H1 (cell line): ENCODE results near the gene CXCR5. TPM values are rescaled to one million over a fixed set of nuclear protein-coding genes. Genes with fewer than 3 reads are reported as not detected.

Experiments used
- CTCF ChIA-PET: fragments of 300-600 bp; sonication (Branson Sonifier 250); formaldehyde crosslinking; loops from one replicate; lab custom pipeline; 2021; ENCODE audit not compliant: partially characterized antibody; lab: Charles Lee
- POLR2A ChIA-PET: fragments of 300-600 bp; sonication (Branson Sonifier 250); formaldehyde crosslinking; loops from one replicate; lab custom pipeline; 2021; ENCODE audit warnings: inconsistent platforms; ENCODE audit not compliant: partially characterized antibody; lab: Charles Lee
- DNase-seq, 2 experiments: peaks; one replicate each; pipeline versions ENCODE4 v3.0.0 to v3.0.0-alpha.2; 2010 to 2022; ENCODE audit warnings: low spot score in 2 of 2, low read depth in 1 of 2, mixed read lengths in 1 of 2
- FAIRE-seq: peaks from 2 replicates; lab custom pipeline; 2011; peaks lifted over from hg19 to GRCh38; lab: Jason Lieb, UNC
- H2AFZ ChIP-seq: 2 replicates; pipeline ENCODE4 v1.8.1; 2012; ENCODE audit warnings: low read length, inconsistent platforms
- H2AK5ac ChIP-seq: 2 replicates; pipeline ENCODE4 v1.6.1; 2013; ENCODE audit warnings: low read depth, low read length
- H2BK120ac ChIP-seq: replicated peaks from 2 replicates; pipeline ENCODE3; 2013; ENCODE audit warnings: low read depth, low read length, inconsistent platforms
- H2BK12ac ChIP-seq: 2 replicates; pipeline ENCODE4 v1.6.1; 2013; ENCODE audit warnings: low read depth, low read length
- H2BK15ac ChIP-seq: 2 replicates; pipeline ENCODE4 v1.6.1; 2013; ENCODE audit warnings: low read length
- H2BK20ac ChIP-seq: 2 replicates; pipeline ENCODE4 v1.6.1; 2013; ENCODE audit warnings: low read length
- H2BK5ac ChIP-seq: 2 replicates; pipeline ENCODE4 v1.6.1; 2013; ENCODE audit warnings: low read depth, low read length
- H3K14ac ChIP-seq: 2 replicates; pipeline ENCODE4 v1.6.1; 2013; ENCODE audit warnings: inconsistent platforms; ENCODE audit not compliant: insufficient read length
- H3K18ac ChIP-seq: 2 replicates; pipeline ENCODE4 v1.6.1; 2013; ENCODE audit warnings: low read length; ENCODE audit errors: extremely low read depth
- H3K23ac ChIP-seq: 2 replicates; pipeline ENCODE4 v1.6.1; 2013; ENCODE audit warnings: inconsistent platforms; ENCODE audit not compliant: insufficient read length
- H3K23me2 ChIP-seq: 2 replicates; pipeline ENCODE4 v1.6.1; 2013; ENCODE audit warnings: low read depth, low read length
- H3K27ac ChIP-seq: 2 replicates; pipeline ENCODE4 v1.6.1; 2011; ENCODE audit warnings: low read depth, low read length, inconsistent platforms
- H3K27me3 ChIP-seq, 4 experiments: replicated peaks in 1 of 4; 1 replicate in 1 of 4; 2 replicates in 3 of 4; pipeline versions ENCODE4 v1.6.1 to v1.8.1; 2011 to 2013; ENCODE audit warnings: low read length in 3 of 4, mild to moderate bottlenecking in 3 of 4, inconsistent platforms in 2 of 4, mixed read lengths in 2 of 4, moderate library complexity in 1 of 4; ENCODE audit not compliant: control insufficient read depth in 3 of 4, insufficient read depth in 3 of 4; ENCODE audit errors: extremely low read depth in 1 of 4
- H3K36me3 ChIP-seq, 4 experiments: 2 replicates each; pipeline versions ENCODE4 v1.6.1 to v1.8.1; 2011 to 2013; ENCODE audit warnings: mild to moderate bottlenecking in 4 of 4, low read length in 3 of 4, moderate library complexity in 2 of 4, control low read depth in 1 of 4, inconsistent platforms in 1 of 4; ENCODE audit not compliant: insufficient read depth in 4 of 4, control insufficient read depth in 2 of 4
- H3K4ac ChIP-seq: replicated peaks from 2 replicates; pipeline ENCODE3; 2013; ENCODE audit warnings: low read length, low read depth, mixed read lengths, inconsistent platforms; ENCODE audit not compliant: insufficient read length
- H3K4me1 ChIP-seq, 4 experiments: replicated peaks in 1 of 4; 1 replicate in 1 of 4; 2 replicates in 3 of 4; pipeline versions ENCODE4 v1.6.1 to v1.8.1; 2011 to 2013; ENCODE audit warnings: low read length in 3 of 4, inconsistent platforms in 2 of 4, mixed read lengths in 1 of 4; ENCODE audit not compliant: insufficient read depth in 4 of 4, control insufficient read depth in 3 of 4
- H3K4me2 ChIP-seq, 2 experiments: 2 replicates each; pipeline versions ENCODE4 v1.6.1 to v1.8.1; 2011 to 2013; ENCODE audit warnings: low read depth in 2 of 2, low read length in 2 of 2, control low read depth in 1 of 2, inconsistent platforms in 1 of 2, mild to moderate bottlenecking in 1 of 2; ENCODE audit not compliant: insufficient read depth in 1 of 2
- H3K4me3 ChIP-seq, 4 experiments: fragments of 200-600, 300-600 bp in 1 of 4; sonication (generic), shearing (Covaris generic), sonication (Bioruptor Twin) in 1 of 4; 2 replicates each; pipeline versions ENCODE4 v1.5.1 to v1.8.1; 2011 to 2016; ENCODE audit warnings: low read length in 4 of 4, low read depth in 3 of 4, control low read depth in 2 of 4, inconsistent platforms in 2 of 4, mild to moderate bottlenecking in 2 of 4, mixed read lengths in 1 of 4, moderate library complexity in 1 of 4; ENCODE audit not compliant: insufficient read depth in 2 of 4; ENCODE audit errors: extremely low read depth in 1 of 4
- H3K56ac ChIP-seq: replicated peaks from 2 replicates; pipeline ENCODE3; 2013; ENCODE audit warnings: low read depth, mild to moderate bottlenecking, mixed read lengths, low read length, inconsistent platforms; ENCODE audit not compliant: insufficient read length
- H3K79me1 ChIP-seq: 2 replicates; pipeline ENCODE4 v1.6.1; 2013; ENCODE audit warnings: low read depth, low read length, control low read depth
- H3K79me2 ChIP-seq, 2 experiments: 2 replicates each; pipeline versions ENCODE4 v1.6.1 to v1.8.1; 2012 to 2013; ENCODE audit warnings: low read length in 2 of 2, mild to moderate bottlenecking in 2 of 2, inconsistent platforms in 1 of 2; ENCODE audit not compliant: insufficient read depth in 2 of 2, control insufficient read depth in 1 of 2
- H3K9ac ChIP-seq, 4 experiments: replicated peaks in 1 of 4; 1 replicate in 1 of 4; 2 replicates in 3 of 4; pipeline versions ENCODE4 v1.6.1 to v1.8.1; 2011 to 2013; ENCODE audit warnings: low read depth in 3 of 4, low read length in 3 of 4, control low read depth in 2 of 4, mild to moderate bottlenecking in 2 of 4, moderate library complexity in 2 of 4, inconsistent platforms in 1 of 4; ENCODE audit errors: extremely low read depth in 1 of 4
- H3K9me3 ChIP-seq, 2 experiments: 2 replicates each; pipeline versions ENCODE4 v1.6.1 to v1.8.1; 2012 to 2013; ENCODE audit warnings: mild to moderate bottlenecking in 2 of 2, moderate library complexity in 2 of 2, control low read depth in 1 of 2, inconsistent platforms in 1 of 2, low read depth in 1 of 2, low read length in 1 of 2, mixed read lengths in 1 of 2; ENCODE audit not compliant: insufficient read depth in 2 of 2
- H4K20me1 ChIP-seq, 2 experiments: replicated peaks in 1 of 2; 2 replicates each; pipeline versions ENCODE3 to v1.8.1; 2011 to 2013; ENCODE audit warnings: inconsistent platforms in 2 of 2, low read length in 2 of 2, mild to moderate bottlenecking in 1 of 2; ENCODE audit not compliant: insufficient read depth in 2 of 2, control insufficient read depth in 1 of 2
- H4K5ac ChIP-seq: 2 replicates; pipeline ENCODE4 v1.6.1; 2013; ENCODE audit warnings: low read length, low read depth, mixed read lengths, inconsistent platforms; ENCODE audit not compliant: insufficient read length
- H4K8ac ChIP-seq: 2 replicates; pipeline ENCODE4 v1.8.0; 2013; ENCODE audit warnings: mild to moderate bottlenecking, moderate library complexity, low read length, inconsistent platforms; ENCODE audit not compliant: insufficient read depth; ENCODE audit errors: extremely low read depth
- H4K91ac ChIP-seq: replicated peaks from 2 replicates; pipeline ENCODE3; 2013; ENCODE audit warnings: low read length, mixed read lengths, inconsistent platforms; ENCODE audit not compliant: insufficient read length
- ATF3 ChIP-seq: IDR thresholded peaks from 2 replicates; pipeline ENCODE4 v1.6.1; 2011; ENCODE audit warnings: low read depth, mild to moderate bottlenecking, low read length; ENCODE audit not compliant: insufficient read depth
- CEBPB ChIP-seq: IDR thresholded peaks from 2 replicates; pipeline ENCODE4 v1.6.1; 2012; ENCODE audit warnings: low read depth, low read length
- EGR1 ChIP-seq: IDR thresholded peaks from 2 replicates; pipeline ENCODE4 v1.6.1; 2011; ENCODE audit warnings: low read depth, low read length, borderline replicate concordance
- EZH2 ChIP-seq: fragments of 200-600 bp; sonication (generic); IDR thresholded peaks from 2 replicates; pipeline ENCODE4 v1.7.1; 2012; ENCODE audit warnings: low read depth, mild to moderate bottlenecking, moderate library complexity, low read length, inconsistent platforms; ENCODE audit not compliant: severe bottlenecking
- GABPA ChIP-seq: IDR thresholded peaks from 2 replicates; pipeline ENCODE4 v1.6.1; 2011; ENCODE audit warnings: mild to moderate bottlenecking, low read length, moderate library complexity, borderline replicate concordance; ENCODE audit not compliant: insufficient read depth
- GTF2F1 ChIP-seq: IDR thresholded peaks from 2 replicates; pipeline ENCODE4 v1.6.1; 2012; ENCODE audit warnings: low read depth, low read length, improper control_type of control experiment, borderline replicate concordance
- JUND ChIP-seq: IDR thresholded peaks from 2 replicates; pipeline ENCODE4 v1.6.1; 2011; ENCODE audit warnings: mild to moderate bottlenecking, improper control_type of control experiment, low read length
- PHF8 ChIP-seq: fragments of 200-600 bp; sonication (generic); conservative IDR thresholded peaks from 2 replicates; pipeline ENCODE4 v1.7.1; 2012; ENCODE audit warnings: low read depth, mild to moderate bottlenecking, inconsistent platforms, low read length, moderate library complexity
- SIRT6 ChIP-seq: IDR thresholded peaks from one replicate; pipeline ENCODE4 v1.7.1; 2012; ENCODE audit warnings: low read length, inconsistent platforms
- SP1 ChIP-seq: IDR thresholded peaks from 2 replicates; pipeline ENCODE4 v1.6.1; 2011; ENCODE audit warnings: low read depth, low read length
- SRF ChIP-seq: IDR thresholded peaks from 2 replicates; pipeline ENCODE4 v1.6.1; 2011; ENCODE audit warnings: mild to moderate bottlenecking, low read depth, low read length, moderate library complexity
- TBP ChIP-seq: IDR thresholded peaks from 2 replicates; pipeline ENCODE4 v1.6.1; 2011; ENCODE audit warnings: low read depth, low read length, improper control_type of control experiment
- WGBS, 2 experiments: shearing (Covaris generic) in 1 of 2; methylation state at CpG; one replicate each; pipeline versions ENCODE4 v1.1.6 to v1.1.7; 2013 to 2015; ENCODE audit warnings: low lambda C conversion rate in 2 of 2, mixed read lengths in 2 of 2, inconsistent platforms in 1 of 2, low coverage in 1 of 2, missing lambda C conversion rate in 1 of 2; ENCODE audit not compliant: insufficient replicate concordance in 2 of 2, insufficient coverage in 1 of 2, insufficient read length in 1 of 2; ENCODE audit errors: extremely low coverage in 1 of 2, missing lambda C conversion rate in 1 of 2; 5-methylcytosine and 5-hydroxymethylcytosine counted together
- polyA plus RNA-seq, 7 experiments: library from polyadenylated mRNA; depleted of rRNA in 3 of 7; stranded (reverse) in 5 of 7; unstranded in 2 of 7; fragments of >200 nt in 5 of 7; fragments of 200-250 nt in 2 of 7; gene quantifications; 1 replicate in 5 of 7; 2 replicates in 1 of 7; 4 replicates in 1 of 7; pipeline versions ENCODE4 v1.2.1 to v1.2.3, GENCODE V29; 2011 to 2013; ENCODE audit warnings: missing spikeins in 2 of 7, mixed read lengths in 2 of 7
- total RNA-seq: library from RNA; stranded (reverse); fragmentation: NEBNext Ultra II Directional; extraction: Animal tissue kit (Norgen Biotek cat#: 25700); gene quantifications from 2 replicates; pipeline ENCODE4 v1.2.1, GENCODE V29; 2021

Gene CXCR5
- total and polyA plus RNA-seq, 2 of the 8 experiments (the other 6 are each of a cell fraction or from before 2014, with no cell fraction given): not detected

- peak overlapping the region; percentile 75; the same call in 1 of the 2 replicates for H2BK15ac ChIP-seq
- CTCF ChIA-PET: interaction anchor here (0.6 to 1.0 kb wide), 2 partner anchors 28 to 32 kb away, joined by 3 to 4 read pairs; partner anchors contain the start of gene CXCR5
- H3K79me2 ChIP-seq: peaks cover 0 to 76% of the 10 kb centered on the region in 2 experiments; a peak in 3 of 4 replicates
- TF ChIP-seq EZH2 (no peak), CEBPB (no peak), GTF2F1 (no peak), SP1 (no peak), JUND (no peak), ATF3 (no peak), SIRT6 (no peak), EGR1 (no peak), TBP (no peak), GABPA (no peak), SRF (no peak), PHF8 (no peak)
Observed at GRCh38 chr11:118915396-118915795, 31.7 kb downstream of the CXCR5 start.

More at GRCh38 chr11:118915396-118915795, 31.7 kb downstream of the CXCR5 start:
- Histone ChIP-seq H3K56ac (no peak overlapping the region), H3K27ac (no peak overlapping the region), H4K20me1 (no peaks in the 10 kb centered on the region), H4K91ac (peak overlapping the region; percentile 25), H3K18ac (peak overlapping the region; percentile 62; the same call in 1 of the 2 replicates), H3K36me3 (no peaks in the 10 kb centered on the region), H2BK12ac (0 out of 2 replicates have a peak overlapping the region, but pooled peaks have one; percentile 4), H3K9me3 (no peaks in the 10 kb centered on the region), H3K79me1 (peaks cover 10% of the 10 kb centered on the region), H2BK5ac (peak overlapping the region; percentile 56; the same call in 1 of the 2 replicates), H2AK5ac (0 out of 2 replicates have a peak overlapping the region, but pooled peaks have one; percentile 54), H2AFZ (no peak overlapping the region), H3K9ac (no peak overlapping the region), H3K4me1 (peaks cover 18 to 79% (median 73%) of the 10 kb centered on the region in 4 experiments), H3K27me3 (no peaks in the 10 kb centered on the region), H3K4me3 (no peak overlapping the region), H3K14ac (no peak overlapping the region), H4K8ac (no peak overlapping the region; the same call in 1 of the 2 replicates), H2BK120ac (no peak overlapping the region), H3K4ac (no peak overlapping the region), H3K4me2 (no peak overlapping the region), H3K23ac (no peak overlapping the region), H2BK20ac (no peak overlapping the region), H4K5ac (no peak overlapping the region), H3K23me2 (peaks cover 17% of the 10 kb centered on the region)
- POLR2A ChIA-PET: interaction anchor here (0.6 to 10.7 kb wide), 4 partner anchors 20 to 292 kb away, joined by 3 to 101 read pairs (median 32); partner anchors contain the start of gene DDX6
- DNase-seq (no peak), FAIRE-seq (no peak)
- 88% methylated on average over 2 of the region's 2 CpGs; no CpG with 5 or more reads in 1 of the 2 experiments for WGBS, 2 experiments
